Astrocyte (in vitro differentiated cells and primary cell): ENCODE measurements around the gene SPATA31A5.
"Not testable (repeated sequence)": the region's sequence is repeated elsewhere in the genome, so short reads cannot be mapped to it uniquely, and the experiment has no call there.

Experiments used
- CTCF ChIP-seq: IDR thresholded peaks from 2 replicates; pipeline ENCODE4 v1.5.1; 2011; ENCODE audit warnings: low read depth, mild to moderate bottlenecking, inconsistent platforms, low read length, moderate library complexity; ENCODE audit not compliant: insufficient read depth
- EZH2 ChIP-seq: IDR thresholded peaks from 2 replicates; pipeline ENCODE4 v1.6.1; 2012; ENCODE audit warnings: mild to moderate bottlenecking, low read length, inconsistent platforms; ENCODE audit not compliant: insufficient read depth

GRCh38 chr9:60966382-60966781 lies 52.2 kb downstream of the SPATA31A5 start:
- not testable (repeated sequence) for TF ChIP-seq CTCF, EZH2
